Karpas-422 (cell line): ENCODE measurements around the gene IFNAR1. TPM values are rescaled to one million over a fixed set of nuclear protein-coding genes. Genes with fewer than 3 reads are reported as not detected.
"Not testable (repeated sequence)": the region's sequence is repeated elsewhere in the genome, so short reads cannot be mapped to it uniquely, and the experiment has no call there.

Source experiments
- DNase-seq: peaks from one replicate; pipeline ENCODE4 v3.0.0-alpha.2; 2015
- H2AFZ ChIP-seq: fragments of 200-600 bp; sonication (generic); 2 replicates; pipeline ENCODE4 v1.6.1; 2014; ENCODE audit warnings: antibody characterized with exemption, low read length, mixed read lengths
- H3K27ac ChIP-seq: fragments of 200-600 bp; sonication (generic); 2 replicates; pipeline ENCODE4 v1.5.1; 2014; ENCODE audit warnings: mild to moderate bottlenecking, low read length, moderate library complexity
- H3K27me3 ChIP-seq: fragments of 200-600 bp; sonication (generic); 2 replicates; pipeline ENCODE4 v1.6.1; 2014; ENCODE audit warnings: low read length, mixed read lengths
- H3K36me3 ChIP-seq: fragments of 200-600 bp; sonication (generic); 2 replicates; pipeline ENCODE4 v1.6.1; 2014; ENCODE audit warnings: low read length, mixed read lengths; ENCODE audit not compliant: insufficient read depth
- H3K4me1 ChIP-seq: fragments of 200-600 bp; sonication (generic); 2 replicates; pipeline ENCODE4 v1.6.1; 2014; ENCODE audit warnings: mild to moderate bottlenecking, low read length, mixed read lengths
- H3K4me2 ChIP-seq: fragments of 200-600 bp; sonication (generic); 2 replicates; pipeline ENCODE4 v1.6.1; 2014; ENCODE audit warnings: low read length, low read depth, mild to moderate bottlenecking; ENCODE audit not compliant: poor library complexity, severe bottlenecking
- H3K4me3 ChIP-seq: fragments of 200-600 bp; sonication (generic); 2 replicates; pipeline ENCODE4 v1.5.1; 2014; ENCODE audit warnings: mild to moderate bottlenecking, antibody characterized with exemption, low read length, mixed read lengths
- H3K79me2 ChIP-seq: fragments of 200-600 bp; sonication (generic); 2 replicates; pipeline ENCODE4 v1.6.1; 2014; ENCODE audit warnings: mild to moderate bottlenecking, low read length, mixed read lengths
- H3K9ac ChIP-seq: fragments of 200-600 bp; sonication (generic); 2 replicates; pipeline ENCODE4 v1.6.0; 2014; ENCODE audit warnings: low read length
- H3K9me2 ChIP-seq: fragments of 200-600 bp; sonication (generic), shearing (Covaris generic); replicated peaks from 2 replicates; pipeline ENCODE4 v1.6.0; 2014; ENCODE audit warnings: mild to moderate bottlenecking, low read length, moderate library complexity; ENCODE audit not compliant: insufficient read depth
- H3K9me3 ChIP-seq: fragments of 300-700, 200-600 bp; sonication (generic); 2 replicates; pipeline ENCODE4 v1.6.1; 2014; ENCODE audit warnings: low read length, mixed read lengths
- H4K20me1 ChIP-seq: fragments of 200-600 bp; sonication (generic); 2 replicates; pipeline ENCODE4 v1.6.1; 2014; ENCODE audit warnings: mild to moderate bottlenecking, antibody characterized with exemption, low read length, low read depth; ENCODE audit not compliant: insufficient read depth
- total RNA-seq: library from RNA; depleted of rRNA; stranded (reverse); fragments of >200 nt; shearing (Covaris generic); gene quantifications from 2 replicates; pipeline ENCODE4 v1.2.3, GENCODE V29; 2014; ENCODE audit warnings: low replicate concordance

Gene IFNAR1
- total RNA-seq, 1 experiment from 2014 or later, result 10.5 TPM

DNA sequence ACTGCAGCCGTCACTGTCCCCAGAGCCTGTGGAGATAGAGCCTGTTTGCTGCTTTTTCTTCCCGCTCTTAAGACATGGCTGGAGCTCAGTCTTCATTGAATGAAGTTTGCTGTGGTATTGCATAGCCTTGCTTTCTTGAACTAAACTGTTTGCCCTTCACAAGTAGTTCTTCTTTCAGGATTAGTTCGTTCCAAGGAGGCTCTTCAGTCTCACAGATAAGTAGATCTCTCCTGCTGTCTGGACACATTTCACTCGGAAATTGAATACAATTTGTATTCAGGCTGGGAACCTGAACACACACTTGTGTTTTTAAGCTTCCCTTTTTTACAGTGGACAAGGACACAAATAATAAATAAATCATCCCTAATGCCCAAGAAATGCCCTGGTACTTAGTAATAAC is 34.7 kb downstream of the IFNAR1 start:
- no peak overlapping the region for H3K4me2 ChIP-seq
- H3K79me2 ChIP-seq, result no peaks in the 10 kb centered on the region
- no peaks in the 10 kb centered on the region for H3K9me3 ChIP-seq
- peaks cover 14% of the 10 kb centered on the region; the same call in 1 of the 2 replicates for H3K36me3 ChIP-seq
- no peak overlapping the region for H3K4me3 ChIP-seq
- H3K27me3 ChIP-seq, result no peaks in the 10 kb centered on the region
- no peak overlapping the region for H3K9ac ChIP-seq
- H3K27ac ChIP-seq, result no peak overlapping the region
- H3K9me2 ChIP-seq, result no peaks in the 10 kb centered on the region
- no peak overlapping the region for H2AFZ ChIP-seq
- DNase-seq, result no peak
- no peaks in the 10 kb centered on the region for H4K20me1 ChIP-seq
- peaks cover 33% of the 10 kb centered on the region for H3K4me1 ChIP-seq

DNA sequence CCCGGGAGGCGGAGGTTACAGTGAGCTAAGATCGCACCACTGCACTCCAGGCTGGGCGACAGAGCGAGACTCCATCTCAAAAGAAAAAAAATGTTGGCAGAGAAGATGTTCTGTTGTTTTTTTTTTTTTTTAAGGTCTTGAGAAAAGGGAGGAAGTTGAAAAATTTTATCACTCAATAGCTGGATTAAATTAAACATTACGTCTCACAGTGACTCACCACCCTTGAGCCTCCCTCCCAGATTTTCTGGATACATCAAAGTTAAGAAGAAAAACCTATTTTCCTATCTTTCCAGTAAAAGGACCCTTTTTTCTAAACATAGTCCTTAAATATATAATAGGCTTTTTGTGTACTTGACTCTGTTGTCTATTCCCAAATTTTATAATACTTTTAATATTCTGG is 35.5 kb downstream of the IFNAR1 start:
- Histone ChIP-seq H4K20me1 (no peaks in the 10 kb centered on the region), H3K27ac (no peak overlapping the region), H3K79me2 (no peaks in the 10 kb centered on the region), H3K4me2 (peak overlapping the region; percentile 75), H3K27me3 (no peaks in the 10 kb centered on the region), H2AFZ (peak overlapping the region; percentile 25; the same call in 1 of the 2 replicates), H3K4me3 (peak overlapping the region; percentile 58; the same call in 1 of the 2 replicates), H3K4me1 (peaks cover 33% of the 10 kb centered on the region), H3K36me3 (peaks cover 9% of the 10 kb centered on the region; the same call in 1 of the 2 replicates), H3K9ac (peak overlapping the region; percentile 54; the same call in 1 of the 2 replicates), H3K9me2 (no peaks in the 10 kb centered on the region), H3K9me3 (no peaks in the 10 kb centered on the region)
- no peak for DNase-seq

DNA sequence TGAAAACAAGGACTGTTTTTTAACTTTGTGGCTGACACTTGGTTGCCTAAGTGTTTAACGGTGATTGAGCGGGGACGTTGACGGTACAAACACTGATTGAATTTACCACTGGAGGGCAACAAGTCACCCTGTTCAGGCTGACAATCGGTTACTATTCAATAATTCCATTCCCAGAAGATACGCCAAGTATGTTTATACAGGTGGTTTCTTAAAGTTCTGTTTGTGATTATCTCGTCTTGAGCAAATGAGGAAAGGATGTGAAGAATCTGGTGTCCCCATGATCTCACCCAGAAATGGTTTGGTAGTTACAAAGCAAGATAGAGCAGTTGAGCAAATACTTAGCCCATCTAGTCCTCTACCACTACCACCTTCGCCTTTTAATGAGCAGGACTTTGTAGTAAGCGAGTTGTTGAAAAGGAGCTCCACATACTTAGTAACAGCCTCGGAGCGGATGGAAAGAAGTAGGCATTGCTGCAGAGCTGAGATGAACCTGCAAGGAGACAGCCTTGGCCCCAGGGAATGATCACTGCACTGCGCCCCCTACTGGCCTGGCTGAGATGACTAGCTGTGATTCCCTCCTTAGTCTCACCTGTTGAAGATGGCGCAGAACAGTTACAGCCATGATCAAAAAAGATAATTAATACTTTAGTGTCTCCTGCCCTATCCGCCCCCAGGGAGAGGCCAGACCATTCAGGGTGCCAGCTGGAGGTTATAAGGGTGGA is 36.3 kb downstream of the IFNAR1 start:
- peak overlapping the region; percentile 25 for H2AFZ ChIP-seq
- H3K4me3 ChIP-seq, result peak overlapping the region; percentile 58

DNA sequence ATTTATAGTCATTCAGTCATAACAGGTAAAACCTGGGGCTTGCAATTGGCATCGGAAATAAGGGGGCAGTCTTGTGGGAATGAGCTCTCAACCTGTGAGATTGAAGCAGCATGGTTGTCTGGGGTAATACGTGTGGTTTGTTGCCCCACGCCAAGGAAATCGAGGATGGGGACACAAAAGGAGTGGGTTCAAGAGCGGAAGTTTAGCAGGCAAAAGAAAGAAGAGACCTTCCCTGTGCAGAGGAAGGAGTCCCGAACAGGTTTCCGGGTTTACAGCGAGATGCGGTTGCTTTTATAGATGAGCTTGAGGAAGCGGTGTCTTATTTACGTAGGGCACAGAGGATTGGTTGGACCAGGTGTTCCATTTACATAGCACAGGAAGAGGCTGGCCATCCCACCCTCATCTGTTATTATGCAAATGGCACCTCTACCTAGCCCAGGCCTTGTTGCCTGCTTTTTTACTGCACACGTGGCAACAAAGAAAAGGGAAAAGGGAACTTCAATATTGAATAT is 37.3 kb downstream of the IFNAR1 start:
- DNase-seq, result peak; percentile 68
- no peaks in the 10 kb centered on the region for H3K79me2 ChIP-seq
- no peaks in the 10 kb centered on the region for H4K20me1 ChIP-seq
- peaks cover 7% of the 10 kb centered on the region for H3K9me3 ChIP-seq
- no peaks in the 10 kb centered on the region for H3K27me3 ChIP-seq
- H3K9me2 ChIP-seq, result no peaks in the 10 kb centered on the region
- 0 out of 2 replicates have a peak overlapping the region, but pooled peaks have one; percentile 27 for H2AFZ ChIP-seq
- peaks cover 33% of the 10 kb centered on the region for H3K4me1 ChIP-seq
- peak overlapping the region; percentile 20 for H3K27ac ChIP-seq
- H3K4me3 ChIP-seq, result peak overlapping the region; percentile 58; the same call in 1 of the 2 replicates
- peaks cover 1% of the 10 kb centered on the region; the same call in 1 of the 2 replicates for H3K36me3 ChIP-seq
- H3K4me2 ChIP-seq, result peak overlapping the region; percentile 75
- H3K9ac ChIP-seq, result peak overlapping the region; percentile 54; the same call in 1 of the 2 replicates

More for the DNA sequence above, 36.3 kb downstream of the IFNAR1 start:
- H3K36me3 ChIP-seq, result peaks cover 7% of the 10 kb centered on the region; the same call in 1 of the 2 replicates
- DNase-seq, result peak; percentile 93
- H3K9me2 ChIP-seq, result no peaks in the 10 kb centered on the region
- H3K79me2 ChIP-seq, result no peaks in the 10 kb centered on the region
- no peaks in the 10 kb centered on the region for H4K20me1 ChIP-seq
- peak overlapping the region; percentile 54 for H3K9ac ChIP-seq
- H3K4me1 ChIP-seq, result peaks cover 33% of the 10 kb centered on the region
- H3K9me3 ChIP-seq, result no peaks in the 10 kb centered on the region
- H3K27ac ChIP-seq, result peak overlapping the region; percentile 20
- H3K4me2 ChIP-seq, result peak overlapping the region; percentile 75
- no peaks in the 10 kb centered on the region for H3K27me3 ChIP-seq

DNA sequence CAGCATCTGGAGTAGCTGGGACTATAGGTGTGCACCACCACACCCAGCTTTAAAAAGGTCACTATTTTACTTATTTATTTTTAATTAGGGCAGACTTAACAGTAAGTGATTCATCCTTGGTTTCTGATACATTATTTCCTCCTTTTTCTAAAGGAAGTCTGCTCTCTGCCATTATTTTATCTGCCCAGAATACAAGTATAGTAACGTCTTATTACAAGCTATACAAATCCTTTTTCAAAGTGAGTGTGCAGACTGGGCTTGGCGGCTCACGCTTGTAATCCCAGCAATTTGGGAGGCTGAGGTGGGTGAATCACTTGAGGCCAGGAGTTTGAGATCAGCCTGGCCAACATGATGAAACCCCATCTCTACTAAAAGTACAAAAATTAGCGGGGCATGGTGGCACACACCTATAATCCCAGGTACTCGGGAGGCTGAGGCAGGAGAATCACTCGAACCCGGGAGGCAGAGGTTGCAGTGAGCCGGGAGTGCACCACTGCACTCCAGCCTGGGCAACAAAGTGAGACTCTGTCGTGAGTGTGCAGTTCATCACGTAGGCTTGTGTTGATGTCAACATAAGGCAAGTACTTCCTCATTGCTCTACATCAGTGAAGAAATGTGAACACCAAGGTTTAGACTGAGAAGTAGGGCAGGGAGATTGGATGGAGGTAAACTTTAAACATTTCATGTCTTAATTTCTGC is 39.3 kb downstream of the IFNAR1 start:
- not testable (repeated sequence) for H3K4me2 ChIP-seq, H3K4me3 ChIP-seq, H3K27ac ChIP-seq, H3K9me2 ChIP-seq, H2AFZ ChIP-seq, H3K27me3 ChIP-seq, H3K9ac ChIP-seq, H3K79me2 ChIP-seq, DNase-seq, H3K36me3 ChIP-seq, H4K20me1 ChIP-seq
- peaks cover 37% of the 10 kb centered on the region for H3K4me1 ChIP-seq
- H3K9me3 ChIP-seq, result peaks cover 18% of the 10 kb centered on the region

DNA sequence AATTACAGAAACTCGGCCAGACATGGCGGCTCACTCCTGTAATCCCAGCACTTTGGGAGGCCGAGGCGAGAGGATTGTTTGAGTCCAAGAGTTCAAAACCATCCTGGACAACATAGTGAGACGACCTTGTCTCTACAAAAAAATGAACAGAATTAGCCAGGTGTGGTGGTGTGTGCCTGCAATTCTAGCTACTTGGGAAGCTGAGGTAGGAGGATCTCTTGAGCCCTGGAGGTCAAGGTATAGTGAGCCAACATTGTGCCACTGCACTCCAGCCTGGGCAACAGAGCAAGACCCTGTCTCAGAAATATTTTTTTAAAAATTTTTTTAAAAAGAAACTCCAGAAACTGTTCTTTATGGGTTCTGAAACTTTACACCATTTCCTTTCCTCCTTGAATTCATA is 40.1 kb downstream of the IFNAR1 start:
- Histone ChIP-seq H3K36me3 (peaks cover 4% of the 10 kb centered on the region; the same call in 1 of the 2 replicates), H3K4me1 (peaks cover 33% of the 10 kb centered on the region), H3K4me3 (no peak overlapping the region), H3K4me2 (no peak overlapping the region), H3K9me2 (no peaks in the 10 kb centered on the region), H4K20me1 (no peaks in the 10 kb centered on the region), H3K27me3 (no peaks in the 10 kb centered on the region), H3K79me2 (no peaks in the 10 kb centered on the region), H2AFZ (no peak overlapping the region), H3K9me3 (peaks cover 18% of the 10 kb centered on the region), H3K27ac (no peak overlapping the region), H3K9ac (no peak overlapping the region)
- no peak for DNase-seq

DNA sequence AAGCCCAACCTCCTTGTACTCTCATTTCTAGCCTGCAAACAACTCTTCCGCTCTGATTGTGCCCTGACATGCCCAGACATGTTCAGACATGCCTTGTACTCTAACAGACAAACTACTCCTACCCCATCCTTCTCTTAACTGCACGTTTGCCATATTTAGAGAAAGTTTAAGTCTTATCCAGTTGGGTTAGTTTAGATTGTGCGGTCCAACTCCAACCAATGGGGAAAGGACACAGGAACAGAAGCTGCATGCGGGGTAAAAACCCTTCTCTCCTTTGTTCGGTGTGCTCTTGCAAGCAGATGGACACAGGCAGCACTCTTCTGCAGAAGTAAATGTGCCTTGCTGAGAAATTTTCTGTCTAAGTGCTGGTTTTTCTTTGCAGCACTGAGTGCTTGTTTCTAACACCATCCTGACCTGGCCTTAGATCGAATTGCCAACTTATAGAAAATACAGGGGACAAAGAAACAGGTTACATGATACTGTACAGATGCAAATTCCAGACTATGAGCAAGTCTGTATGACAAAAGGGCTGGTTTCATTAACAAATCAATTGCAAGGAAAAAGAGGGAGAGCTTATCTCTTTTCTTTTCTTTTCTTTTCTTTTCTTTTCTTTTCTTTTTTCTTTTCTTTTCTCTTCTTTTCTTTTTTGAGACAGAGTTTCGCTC is 42.7 kb downstream of the IFNAR1 start:
- peaks cover 26% of the 10 kb centered on the region for H3K4me1 ChIP-seq
- no peaks in the 10 kb centered on the region for H3K79me2 ChIP-seq
- H4K20me1 ChIP-seq, result no peaks in the 10 kb centered on the region
- DNase-seq, result no peak
- no peak overlapping the region for H3K4me3 ChIP-seq
- H3K27me3 ChIP-seq, result no peaks in the 10 kb centered on the region
- H3K9me3 ChIP-seq, result peaks cover 18% of the 10 kb centered on the region
- no peak overlapping the region for H3K9ac ChIP-seq
- no peak overlapping the region for H3K4me2 ChIP-seq
- peaks cover 4% of the 10 kb centered on the region; the same call in 1 of the 2 replicates for H3K36me3 ChIP-seq
- H3K9me2 ChIP-seq, result no peaks in the 10 kb centered on the region
- no peak overlapping the region for H2AFZ ChIP-seq
- H3K27ac ChIP-seq, result no peak overlapping the region
